Trophoblast cell (in vitro differentiated cells and primary cell): Measurements from ENCODE around the gene NPHP4.

Source experiments
- DNase-seq, 2 donors: peaks; one replicate each; pipeline ENCODE4 v3.0.0-alpha.2; 2016
- H2AFZ ChIP-seq: 2 replicates; pipeline ENCODE4 v1.6.1; 2013; ENCODE audit warnings: low read length, moderate library complexity, mild to moderate bottlenecking; ENCODE audit not compliant: insufficient read depth, poor library complexity
- H2AK5ac ChIP-seq: 2 replicates; pipeline ENCODE4 v1.6.1; 2013; ENCODE audit warnings: mild to moderate bottlenecking, low read length
- H2BK120ac ChIP-seq: 2 replicates; pipeline ENCODE4 v1.6.1; 2013; ENCODE audit warnings: low read length, mild to moderate bottlenecking, moderate library complexity; ENCODE audit not compliant: insufficient read depth, poor library complexity
- H2BK12ac ChIP-seq: 2 replicates; pipeline ENCODE4 v1.6.1; 2013; ENCODE audit warnings: mild to moderate bottlenecking, low read length, moderate library complexity
- H2BK5ac ChIP-seq: 2 replicates; pipeline ENCODE4 v1.6.1; 2013; ENCODE audit warnings: low read length, low read depth, moderate library complexity, mild to moderate bottlenecking; ENCODE audit not compliant: poor library complexity
- H3K14ac ChIP-seq: 2 replicates; pipeline ENCODE4 v1.6.1; 2013; ENCODE audit warnings: mild to moderate bottlenecking, low read length
- H3K18ac ChIP-seq: 2 replicates; pipeline ENCODE4 v1.6.1; 2013; ENCODE audit warnings: mild to moderate bottlenecking, low read length
- H3K23ac ChIP-seq: 2 replicates; pipeline ENCODE4 v1.6.1; 2013; ENCODE audit warnings: low read length
- H3K27ac ChIP-seq: 2 replicates; pipeline ENCODE4 v1.5.1; 2013; ENCODE audit warnings: low read depth, mild to moderate bottlenecking, inconsistent platforms, low read length, moderate library complexity
- H3K27me3 ChIP-seq: 2 replicates; pipeline ENCODE4 v1.6.1; 2013; ENCODE audit warnings: inconsistent platforms, mild to moderate bottlenecking, low read length, moderate library complexity; ENCODE audit not compliant: insufficient read depth
- H3K36me3 ChIP-seq, 2 experiments: 1 replicate in 1 of 2; 2 replicates in 1 of 2; pipeline ENCODE4 v1.6.1; 2013; ENCODE audit warnings: low read length in 2 of 2, mild to moderate bottlenecking in 2 of 2, moderate library complexity in 1 of 2; ENCODE audit not compliant: insufficient read depth in 2 of 2, control insufficient read depth in 1 of 2
- H3K4ac ChIP-seq: 2 replicates; pipeline ENCODE4 v1.6.1; 2013; ENCODE audit warnings: low read depth, mild to moderate bottlenecking, low read length, moderate library complexity
- H3K4me1 ChIP-seq, 2 experiments: 1 replicate in 1 of 2; 2 replicates in 1 of 2; pipeline ENCODE4 v1.6.1; 2013; ENCODE audit warnings: low read length in 2 of 2, mild to moderate bottlenecking in 2 of 2, moderate library complexity in 1 of 2; ENCODE audit not compliant: insufficient read depth in 2 of 2, control insufficient read depth in 1 of 2
- H3K4me2 ChIP-seq: 2 replicates; pipeline ENCODE4 v1.6.1; 2013; ENCODE audit warnings: inconsistent platforms, mild to moderate bottlenecking, low read length, moderate library complexity
- H3K4me3 ChIP-seq: 2 replicates; pipeline ENCODE4 v1.5.1; 2013; ENCODE audit warnings: mild to moderate bottlenecking, low read depth, low read length, inconsistent platforms
- H3K79me1 ChIP-seq: one replicate; pipeline ENCODE4 v1.6.1; 2013; ENCODE audit warnings: low read length
- H3K79me2 ChIP-seq: 2 replicates; pipeline ENCODE4 v1.6.1; 2013; ENCODE audit warnings: low read length, mild to moderate bottlenecking; ENCODE audit not compliant: control insufficient read depth, insufficient read depth, poor library complexity
- H3K9ac ChIP-seq: 2 replicates; pipeline ENCODE4 v1.6.1; 2013; ENCODE audit warnings: mild to moderate bottlenecking, low read length
- H3K9me3 ChIP-seq: 2 replicates; pipeline ENCODE4 v1.6.1; 2013; ENCODE audit warnings: low read depth, mild to moderate bottlenecking, control low read depth, inconsistent platforms, low read length; ENCODE audit not compliant: insufficient read depth
- H4K12ac ChIP-seq: 2 replicates; pipeline ENCODE4 v1.6.1; 2013; ENCODE audit warnings: low read depth, mild to moderate bottlenecking, low read length, moderate library complexity
- H4K8ac ChIP-seq: 2 replicates; pipeline ENCODE4 v1.6.1; 2013; ENCODE audit warnings: low read depth, mild to moderate bottlenecking, low read length, moderate library complexity
- H4K91ac ChIP-seq: one replicate; pipeline ENCODE4 v1.6.1; 2013; ENCODE audit warnings: low read depth, mild to moderate bottlenecking, low read length, moderate library complexity
- WGBS: extraction: QIAGEN DNeasy Blood & Tissue Kit; methylation state at CpG from one replicate; pipeline ENCODE4 v1.1.7; 2013; ENCODE audit warnings: missing lambda C conversion rate; ENCODE audit not compliant: insufficient read length, insufficient coverage; ENCODE audit errors: extremely low coverage; 5-methylcytosine and 5-hydroxymethylcytosine counted together

Gene NPHP4

DNA sequence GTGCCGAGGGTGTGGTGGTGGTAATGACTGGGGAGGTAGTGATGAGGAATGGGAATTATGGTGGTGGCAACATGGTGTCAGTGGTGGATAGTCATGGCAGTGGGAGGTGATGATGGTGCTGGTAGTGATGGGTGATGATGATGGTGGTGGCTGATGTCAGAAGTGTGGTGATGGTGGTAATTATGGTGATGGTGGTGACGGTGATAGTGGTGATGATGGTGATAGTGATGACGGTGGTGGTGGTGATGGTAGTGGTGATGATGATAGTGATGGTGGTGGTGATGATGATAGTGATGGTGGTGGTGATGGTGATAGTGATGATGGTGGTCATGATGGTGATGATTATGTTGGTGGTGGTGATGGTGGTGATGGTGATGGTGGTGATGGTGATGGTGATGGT is 162.8 kb downstream of the NPHP4 start:
- Histone ChIP-seq H3K4me3 (peak overlapping the region; percentile 47), H2BK120ac (no peak overlapping the region), H4K91ac (no peak overlapping the region), H3K79me1 (no peaks in the 10 kb centered on the region), H3K36me3 (no peaks in the 10 kb centered on the region), H3K27me3 (no peaks in the 10 kb centered on the region), H3K4ac (no peak overlapping the region), H2AK5ac (no peak overlapping the region), H3K18ac (no peak overlapping the region), H3K4me2 (no peak overlapping the region), H3K14ac (no peak overlapping the region), H4K12ac (no peak overlapping the region), H3K9ac (no peak overlapping the region), H3K9me3 (no peaks in the 10 kb centered on the region), H3K79me2 (no peaks in the 10 kb centered on the region), H2BK5ac (no peak overlapping the region), H3K27ac (no peak overlapping the region), H2AFZ (no peak overlapping the region), H3K4me1 (no peaks in the 10 kb centered on the region), H2BK12ac (no peak overlapping the region), H4K8ac (no peak overlapping the region), H3K23ac (no peak overlapping the region)
- WGBS: no CpG with 5 or more reads among the region's 3 CpGs
- no peak for DNase-seq

- WGBS: no CpG with 5 or more reads among the region's 11 CpGs
- H3K14ac ChIP-seq: no peak overlapping the region
Observed at GRCh38 chr1:5828308-5828935, 163.8 kb downstream of the NPHP4 start.

DNA sequence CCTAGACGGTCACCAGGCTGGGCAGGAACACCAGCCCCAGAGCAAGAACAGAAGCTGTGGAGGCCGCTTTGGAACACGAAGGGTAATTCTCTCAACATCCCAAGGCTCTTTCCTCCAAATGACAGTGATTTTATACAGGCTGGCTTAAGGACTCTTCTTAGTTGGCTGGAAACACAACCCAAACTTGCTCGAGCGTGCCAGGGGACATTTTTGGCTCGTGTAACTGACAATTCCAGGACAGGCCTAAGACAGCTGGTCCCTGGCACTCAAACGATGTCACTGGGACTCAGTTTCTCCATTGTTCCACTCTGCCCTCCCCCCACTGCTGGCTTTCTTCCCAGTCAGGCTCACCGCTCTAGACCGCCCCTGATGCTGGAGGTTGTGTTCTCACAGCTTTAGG is 164.7 kb downstream of the NPHP4 start:
- peaks cover 2% of the 10 kb centered on the region for H3K9me3 ChIP-seq

More at GRCh38 chr1:5828308-5828935, 163.8 kb downstream of the NPHP4 start:
- Histone ChIP-seq H3K23ac (no peak overlapping the region), H3K18ac (no peak overlapping the region), H3K27ac (no peak overlapping the region), H3K79me2 (no peaks in the 10 kb centered on the region), H4K8ac (no peak overlapping the region), H3K4me3 (no peak overlapping the region), H3K4ac (no peak overlapping the region), H4K12ac (no peak overlapping the region), H3K9me3 (no peaks in the 10 kb centered on the region), H3K4me2 (no peak overlapping the region), H2BK120ac (no peak overlapping the region), H2AFZ (no peak overlapping the region), H2BK5ac (no peak overlapping the region), H3K79me1 (no peaks in the 10 kb centered on the region), H3K4me1 (no peaks in the 10 kb centered on the region), H2AK5ac (no peak overlapping the region), H2BK12ac (no peak overlapping the region), H3K27me3 (no peaks in the 10 kb centered on the region), H4K91ac (no peak overlapping the region), H3K9ac (no peak overlapping the region), H3K36me3 (no peaks in the 10 kb centered on the region)
- no peak for DNase-seq

DNA sequence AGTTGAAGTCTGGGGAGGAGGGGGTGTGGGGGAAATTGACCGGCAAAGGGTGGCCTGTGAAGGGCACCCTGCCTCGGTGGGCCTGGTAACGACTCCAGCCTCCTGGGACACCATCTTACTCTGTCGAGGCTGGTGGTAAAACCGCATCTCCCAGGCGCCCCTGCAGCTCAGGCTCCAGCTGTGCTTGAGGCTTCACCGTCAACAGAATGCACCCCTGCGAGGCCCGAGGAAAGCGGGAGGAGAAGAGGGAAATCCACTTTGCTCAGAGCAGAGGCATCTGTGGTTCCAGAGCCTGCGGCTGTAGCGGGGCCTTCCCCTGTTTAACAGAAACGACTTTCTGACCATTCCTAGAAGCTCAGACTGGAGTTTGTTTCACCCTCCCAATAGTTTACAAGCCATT is 165.6 kb downstream of the NPHP4 start:
- Histone ChIP-seq H3K18ac (no peak overlapping the region), H3K79me2 (no peaks in the 10 kb centered on the region), H2BK12ac (no peak overlapping the region), H3K14ac (no peak overlapping the region), H4K8ac (no peak overlapping the region), H2BK120ac (no peak overlapping the region), H2AFZ (no peak overlapping the region), H3K4me2 (no peak overlapping the region), H3K4me1 (no peaks in the 10 kb centered on the region), H4K91ac (no peak overlapping the region), H3K27me3 (no peaks in the 10 kb centered on the region), H3K27ac (no peak overlapping the region), H3K79me1 (no peaks in the 10 kb centered on the region), H3K4ac (no peak overlapping the region), H2AK5ac (no peak overlapping the region), H3K4me3 (no peak overlapping the region), H3K9me3 (peaks cover 2% of the 10 kb centered on the region), H3K23ac (no peak overlapping the region), H3K9ac (no peak overlapping the region), H3K36me3 (no peaks in the 10 kb centered on the region), H4K12ac (no peak overlapping the region), H2BK5ac (no peak overlapping the region)
- no peak for DNase-seq
- WGBS: no CpG with 5 or more reads among the region's 13 CpGs

More for the DNA sequence above, 164.7 kb downstream of the NPHP4 start:
- Histone ChIP-seq H3K14ac (no peak overlapping the region), H3K36me3 (no peaks in the 10 kb centered on the region), H3K4ac (no peak overlapping the region), H4K8ac (no peak overlapping the region), H3K18ac (no peak overlapping the region), H3K27ac (no peak overlapping the region), H2AK5ac (no peak overlapping the region), H3K9ac (no peak overlapping the region), H3K4me1 (no peaks in the 10 kb centered on the region), H3K4me2 (no peak overlapping the region), H4K91ac (no peak overlapping the region), H3K79me1 (no peaks in the 10 kb centered on the region), H3K4me3 (no peak overlapping the region), H2BK5ac (no peak overlapping the region), H2BK12ac (no peak overlapping the region), H4K12ac (no peak overlapping the region), H3K23ac (no peak overlapping the region), H2AFZ (no peak overlapping the region), H3K79me2 (no peaks in the 10 kb centered on the region), H3K27me3 (no peaks in the 10 kb centered on the region), H2BK120ac (no peak overlapping the region)
- WGBS: no CpG with 5 or more reads among the region's 9 CpGs
- DNase-seq: no peak
